Measurements from ENCODE around the gene ZNF512.
"Not testable (repeated sequence)": the region's sequence is repeated elsewhere in the genome, so short reads cannot be mapped to it uniquely, and the experiment has no call there.

ZNF512 gene

GRCh38 chr2:27582695-27583389, at the start of gene ZNF512:
TSS of gene ZNF512 (plus strand) at chr2:27583042. CDS start at chr2:27583113, 71 bp downstream.
- DNase-seq = peak; percentile 83

- DNase-seq = no peak
Observed at GRCh38 chr2:27537287-27537686, 45.6 kb upstream of the ZNF512 start.

- DNase-seq = not testable (repeated sequence)
Observed at GRCh38 chr2:27538839-27539450, 43.9 kb upstream of the ZNF512 start.

- DNase-seq = not testable (repeated sequence)
Observed at GRCh38 chr2:27539649-27540048, 43.2 kb upstream of the ZNF512 start.

- no peak for DNase-seq
Observed at GRCh38 chr2:27544143-27544821, 38.6 kb upstream of the ZNF512 start.

- no peak for DNase-seq
Observed at GRCh38 chr2:27545348-27546141, 37.3 kb upstream of the ZNF512 start.

- no peak for DNase-seq
Observed at GRCh38 chr2:27549303-27549702, 33.5 kb upstream of the ZNF512 start.

GRCh38 chr2:27551514-27551913, 31.3 kb upstream of the ZNF512 start:
- DNase-seq = no peak

- DNase-seq = no peak
Observed at GRCh38 chr2:27552941-27553340, 29.9 kb upstream of the ZNF512 start.

GRCh38 chr2:27554451-27554850, 28.4 kb upstream of the ZNF512 start:
- not testable (repeated sequence) for DNase-seq

GRCh38 chr2:27559228-27559627, 23.6 kb upstream of the ZNF512 start:
- DNase-seq = no peak

GRCh38 chr2:27561060-27561459, 21.8 kb upstream of the ZNF512 start:
- no peak for DNase-seq

- no peak for DNase-seq
Observed at GRCh38 chr2:27566628-27567027, 16.2 kb upstream of the ZNF512 start.

GRCh38 chr2:27569398-27569797, 13.4 kb upstream of the ZNF512 start:
- no peak for DNase-seq

GRCh38 chr2:27571197-27571596, 11.6 kb upstream of the ZNF512 start:
- no peak for DNase-seq

- no peak for DNase-seq
Observed at GRCh38 chr2:27571681-27572080, 11.2 kb upstream of the ZNF512 start.

GRCh38 chr2:27572439-27572838, 10.4 kb upstream of the ZNF512 start:
- DNase-seq = no peak

GRCh38 chr2:27572998-27573429, 9.8 kb upstream of the ZNF512 start:
- no peak for DNase-seq

GRCh38 chr2:27573452-27573851, 9.4 kb upstream of the ZNF512 start:
- no peak for DNase-seq

- DNase-seq = peak; percentile 8
Observed at GRCh38 chr2:27581417-27582128, 1.3 kb upstream of the ZNF512 start.

GRCh38 chr2:27582129-27582694, 630 bp upstream of the ZNF512 start:
- peak; percentile 5 for DNase-seq

- peak; percentile 2 for DNase-seq
Observed at GRCh38 chr2:27583390-27583915, 611 bp downstream of the ZNF512 start.
